K562 (cell line): ENCODE results near the gene ITPRIP. TPM values are rescaled to one million over a fixed set of nuclear protein-coding genes. Genes with fewer than 3 reads are reported as not detected.

ENCODE experiments used
- ATAC-seq: fragments of 200-7000 bp; cut with Tn5 transposase; 3 replicates; pipeline ENCODE4 v1.9.1; 2020; ENCODE audit warnings: moderate library complexity
- BruUV-seq: library from RNA; stranded (reverse); fragments of 400-500 nt; replicated peaks from 2 replicates; lab custom pipeline; 2021; lab: Mats Ljungman, UMichigan
- CTCF ChIA-PET: fragments of 300-600 bp; formaldehyde crosslinking; extraction: SDS; loops from one replicate; lab custom pipeline; 2021; ENCODE audit warnings: low intra/inter-chr PET ratio; lab: Yijun Ruan, JAX
- POLR2A ChIA-PET: fragments of 300-600, 350-650 bp; sonication (Branson Sonifier 250); formaldehyde crosslinking; extraction: SDS; loops from one replicate; lab custom pipeline; 2021; ENCODE audit warnings: antibody characterized with exemption, inconsistent platforms; lab: Yijun Ruan, JAX
- DNase-seq, 4 experiments: peaks; one replicate each; pipeline versions ENCODE4 v3.0.0 to v3.0.0-alpha.2; 2011 to 2018; ENCODE audit warnings: low spot score in 3 of 4, mixed read lengths in 3 of 4; ENCODE audit errors: extremely low read depth in 1 of 4
- FAIRE-seq: peaks from 2 replicates; lab custom pipeline; 2011; peaks lifted over from hg19 to GRCh38; lab: Jason Lieb, UNC
- H2AFZ ChIP-seq: 2 replicates; pipeline ENCODE4 v1.6.0; 2011; ENCODE audit warnings: low read depth, low read length, control low read depth, inconsistent platforms
- H3K27ac ChIP-seq: fragments of 200-600 bp; 3 replicates; pipeline ENCODE4 v1.8.0; 2011; ENCODE audit warnings: low read depth, mild to moderate bottlenecking, control low read depth, inconsistent platforms, low read length, moderate library complexity, mixed read lengths; ENCODE audit errors: extremely low read depth
- H3K27me3 ChIP-seq, 2 experiments: fragments of 300-600 bp in 1 of 2; 2 replicates in 1 of 2; 3 replicates in 1 of 2; pipeline versions ENCODE4 v1.6.0 to v1.8.0; 2011; ENCODE audit warnings: inconsistent platforms in 2 of 2, low read length in 2 of 2, mild to moderate bottlenecking in 1 of 2, mixed read lengths in 1 of 2, moderate library complexity in 1 of 2; ENCODE audit not compliant: control insufficient read depth in 2 of 2, insufficient read depth in 2 of 2
- H3K36me3 ChIP-seq: fragments of 300-600 bp; 3 replicates; pipeline ENCODE4 v1.8.0; 2011; ENCODE audit warnings: mild to moderate bottlenecking, low read length, inconsistent platforms; ENCODE audit not compliant: control insufficient read depth, insufficient read depth
- H3K4me1 ChIP-seq, 2 experiments: fragments of 200-600 bp in 1 of 2; replicated peaks in 1 of 2; 2 replicates in 1 of 2; 3 replicates in 1 of 2; pipeline versions ENCODE4 v1.5.1 to v1.8.0; 2011; ENCODE audit warnings: inconsistent platforms in 2 of 2, low read length in 2 of 2, mild to moderate bottlenecking in 1 of 2, mixed read lengths in 1 of 2, moderate library complexity in 1 of 2; ENCODE audit not compliant: control insufficient read depth in 2 of 2, insufficient read depth in 2 of 2
- H3K4me2 ChIP-seq: 2 replicates; pipeline ENCODE4 v1.6.1; 2011; ENCODE audit warnings: low read length, control low read depth, inconsistent platforms, mixed read lengths; ENCODE audit not compliant: insufficient read depth
- H3K4me3 ChIP-seq: fragments of 200-600 bp; sonication (generic), shearing (Covaris generic); 2 replicates; pipeline ENCODE4 v1.5.1; 2016; ENCODE audit warnings: control low read depth, inconsistent platforms
- H3K79me2 ChIP-seq: fragments of 200-600 bp; 3 replicates; pipeline ENCODE4 v1.8.0; 2011; ENCODE audit warnings: low read length, inconsistent platforms; ENCODE audit not compliant: control insufficient read depth, insufficient read depth
- H3K9ac ChIP-seq, 2 experiments: 2 replicates each; pipeline versions ENCODE4 v1.6.0 to v1.6.1; 2011; ENCODE audit warnings: low read depth in 2 of 2, low read length in 2 of 2, control low read depth in 1 of 2, inconsistent platforms in 1 of 2, mild to moderate bottlenecking in 1 of 2, mixed read lengths in 1 of 2; ENCODE audit not compliant: insufficient read depth in 1 of 2
- H3K9me1 ChIP-seq: one replicate; pipeline ENCODE4 v1.6.0; 2011; ENCODE audit warnings: inconsistent platforms, mild to moderate bottlenecking, low read length, moderate library complexity; ENCODE audit not compliant: control insufficient read depth, insufficient read depth
- H3K9me3 ChIP-seq: replicated peaks from 2 replicates; pipeline ENCODE4 v1.5.1; 2011; ENCODE audit warnings: low read depth, low read length, inconsistent platforms; ENCODE audit not compliant: control insufficient read depth, insufficient read depth
- H4K20me1 ChIP-seq: replicated peaks from 2 replicates; pipeline ENCODE4 v1.6.1; 2011; ENCODE audit warnings: low read length, inconsistent platforms, mixed read lengths; ENCODE audit not compliant: control insufficient read depth, insufficient read depth
- BRD4 ChIP-seq: fragments of 200-600 bp; sonication (generic); IDR thresholded peaks from 2 replicates; pipeline ENCODE4 v1.6.1; 2017; ENCODE audit warnings: inconsistent platforms
- COPS2 ChIP-seq: fragments of 450-650 bp; conservative IDR thresholded peaks from 2 replicates; pipeline ENCODE4 v1.6.1; 2016; ENCODE audit warnings: mild to moderate bottlenecking, moderate library complexity
- KDM4B ChIP-seq, 2 experiments: fragments of 450-650 bp in 1 of 2; sonication (generic) in 1 of 2; IDR thresholded peaks; 2 replicates each; pipeline ENCODE4 v1.6.1; 2016 to 2017; ENCODE audit warnings: borderline replicate concordance in 2 of 2, antibody characterized with exemption in 1 of 2, low read depth in 1 of 2, mild to moderate bottlenecking in 1 of 2
- KLF6 ChIP-seq: fragments of 250-450 bp; sonication (Bioruptor Pico); IDR thresholded peaks from 2 replicates; pipeline ENCODE4 v1.4.0; 2020; ENCODE audit warnings: mild to moderate bottlenecking, moderate library complexity, borderline replicate concordance
- MCM5 ChIP-seq: fragments of 450-650 bp; IDR thresholded peaks from 2 replicates; pipeline ENCODE4 v1.6.1; 2016; ENCODE audit warnings: low read depth
- POLR2A ChIP-seq: fragments of 450-650 bp; conservative IDR thresholded peaks from 2 replicates; pipeline ENCODE4 v1.6.1; 2016
- PURB ChIP-seq: sonication (generic); formaldehyde crosslinking; IDR thresholded peaks from 2 replicates; pipeline ENCODE4 v1.9.0; 2021; ENCODE audit warnings: low read depth, mild to moderate bottlenecking, missing genetic modification reagents
- SMAD2 ChIP-seq: fragments of 150-350 bp; IDR thresholded peaks from 2 replicates; pipeline ENCODE4 v1.6.1; 2014; ENCODE audit warnings: low read depth, mild to moderate bottlenecking, low read length
- STAT5B ChIP-seq: fragments of 250-450 bp; sonication (Bioruptor Pico); IDR thresholded peaks from 2 replicates; pipeline ENCODE4 v1.8.0; 2021; ENCODE audit warnings: mild to moderate bottlenecking, inconsistent platforms
- XRCC5 ChIP-seq: fragments of 200-400 bp; formaldehyde crosslinking; IDR thresholded peaks from 2 replicates; pipeline ENCODE4 v1.6.1; 2017; ENCODE audit warnings: low read depth, mild to moderate bottlenecking, low read length
- ZNF174 ChIP-seq: fragments of 250-450 bp; sonication (Bioruptor Pico); IDR thresholded peaks from 2 replicates; pipeline ENCODE4 v1.4.0; 2020; ENCODE audit warnings: mild to moderate bottlenecking
- ZZZ3 ChIP-seq: fragments of 450-650 bp; IDR thresholded peaks from 2 replicates; pipeline ENCODE4 v1.6.1; 2016; ENCODE audit warnings: antibody characterized with exemption, mild to moderate bottlenecking, moderate library complexity
- WGBS: fragments of 100-300 bp; shearing (Covaris generic); methylation state at CpG from one replicate; pipeline ENCODE4 v1.1.6; 2016; ENCODE audit warnings: low coverage, mixed read lengths; ENCODE audit not compliant: insufficient coverage; ENCODE audit errors: missing lambda C conversion rate; 5-methylcytosine and 5-hydroxymethylcytosine counted together
- in situ Hi-C: fragments of 300-500 bp; cut with MboI; formaldehyde crosslinking; loops from 4 replicates; pipeline ENCODE4 v1.15.0; 2018; ENCODE audit warnings: inconsistent platforms, mixed read lengths
- intact Hi-C: fragments of 100-400 bp; cut with micrococcal nuclease; formaldehyde crosslinking; loops from 2 replicates; pipeline ENCODE4 v1.14.2; 2022
- polyA plus RNA-seq, 8 experiments: library from polyadenylated mRNA; depleted of rRNA in 4 of 8; stranded (reverse) in 5 of 8; unstranded in 3 of 8; fragments of >200 nt; fragmentation: Nextera tagmentation in 2 of 8; fragmentation: Illumina TruSeq in 1 of 8; extraction: Ambion mirVana in 2 of 8; extraction: Trizol in 1 of 8; gene quantifications; 2 replicates each; pipeline versions ENCODE4 v1.2.1 to v1.2.3, GENCODE V29; 2011 to 2014; ENCODE audit warnings: inconsistent platforms in 1 of 8, missing spikeins in 1 of 8
- total RNA-seq, 7 experiments: library from RNA; depleted of rRNA in 6 of 7; stranded (reverse); fragments of >200 nt in 6 of 7; fragmentation: Illumina TruSeq in 2 of 7; extraction: Trizol in 2 of 7; gene quantifications; 2 replicates each; pipeline versions ENCODE4 v1.2.1 to v1.2.3, GENCODE V29; 2011 to 2021; ENCODE audit warnings: low replicate concordance in 1 of 7
- TF ChIP-seq, protein P1 (sequence below): sonication (generic); formaldehyde crosslinking; IDR thresholded peaks from 2 replicates; pipeline ENCODE4 v1.8.1; 2023; ENCODE audit warnings: mild to moderate bottlenecking, missing genetic modification reagents
- TF ChIP-seq, protein P2 (sequence below), 3 experiments: fragments of 200-800 bp in 1 of 3; fragments of 250-450 bp in 1 of 3; fragments of 450-650 bp in 1 of 3; sonication (Bioruptor Pico) in 1 of 3; sonication (Bioruptor generic) in 1 of 3; formaldehyde crosslinking in 1 of 3; IDR thresholded peaks; 2 replicates each; pipeline versions ENCODE4 v1.6.1 to v1.8.0; 2016 to 2022; ENCODE audit warnings: mild to moderate bottlenecking in 2 of 3, missing genetic modification characterization in 2 of 3, missing compliant biosample characterization in 1 of 3, moderate library complexity in 1 of 3
- TF ChIP-seq, protein P3 (sequence below), 2 experiments: fragments of 450-650 bp in 1 of 2; sonication (generic) in 1 of 2; formaldehyde crosslinking in 1 of 2; IDR thresholded peaks in 1 of 2; conservative IDR thresholded peaks in 1 of 2; 2 replicates each; pipeline versions ENCODE4 v1.6.1 to v1.8.1; 2016 to 2023; ENCODE audit warnings: mild to moderate bottlenecking in 2 of 2, moderate library complexity in 2 of 2, inconsistent platforms in 1 of 2, missing genetic modification reagents in 1 of 2

The ITPRIP gene
- total and polyA plus RNA-seq, 9 of the 15 experiments (the other 6 are each of a cell fraction or from before 2014, with no cell fraction given): 4.4 to 28.5 (median 10.9) TPM

DNA sequence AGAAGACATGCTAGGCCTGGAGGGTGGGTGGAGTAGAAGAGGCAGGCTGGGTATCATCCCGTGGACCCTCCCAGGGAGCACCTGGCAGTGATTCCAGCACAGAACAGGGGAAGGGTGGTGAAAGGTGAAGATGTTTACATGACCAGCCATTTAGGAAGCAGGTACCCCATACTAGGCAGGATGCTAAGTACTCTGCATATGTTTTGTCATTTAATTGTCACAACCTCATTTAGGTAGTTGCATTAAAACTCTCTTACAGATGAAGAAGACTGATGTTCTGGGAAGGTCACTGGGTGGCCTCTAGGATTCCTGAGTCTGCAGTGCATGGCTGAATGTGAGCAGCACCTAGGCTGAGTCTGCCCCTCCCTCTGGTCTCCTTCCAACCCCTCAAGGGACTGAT, 15.2 kb downstream of the ITPRIP start:
- Histone ChIP-seq H3K9me1 (peaks cover 24% of the 10 kb centered on the region), H3K4me2 (no peak overlapping the region), H3K27ac (no peak overlapping the region), H4K20me1 (peaks cover 76% of the 10 kb centered on the region), H3K79me2 (peaks cover 100% of the 10 kb centered on the region), H3K4me1 (peaks cover 3 to 19% of the 10 kb centered on the region in 2 experiments; a peak in 4 of 5 replicates), H3K27me3 (no peaks in the 10 kb centered on the region), H3K9ac (no peak overlapping the region; a peak in 1 of 4 replicates), H3K9me3 (no peaks in the 10 kb centered on the region), H3K4me3 (no peak overlapping the region), H2AFZ (no peak overlapping the region), H3K36me3 (peaks cover 66% of the 10 kb centered on the region; the same call in 2 of the 3 replicates)
- WGBS: 89% methylated on average over 1 of the region's 1 CpG
- ATAC-seq: no peak
- intact Hi-C loops: loop anchor here (1.0 kb wide), 1 partner anchor 14 kb away; no protein-coding TSS in a partner anchor
- in situ Hi-C loops: no loop called here
- no peak for FAIRE-seq
- POLR2A ChIA-PET: no interaction called here
- BruUV-seq: no TSS peak
- DNase-seq: no peak
- TF ChIP-seq STAT5B (CRISPR knock-in tag) (no peak), COPS2 (no peak), XRCC5 (no peak), KDM4B (IDR thresholded peaks at IDR 0.05; ENCODE audit: borderline replicate concordance in 2 of 2, low read depth in 1 of 2) (no peak), BRD4 (no peak), MCM5 (no peak), KLF6 (CRISPR knock-in tag) (no peak), PURB (CRISPR knock-in tag) (no peak), SMAD2 (no peak), POLR2A (no peak), ZNF174 (CRISPR knock-in tag) (no peak), ZZZ3 (no peak)
- TF ChIP-seq, protein P1, sequence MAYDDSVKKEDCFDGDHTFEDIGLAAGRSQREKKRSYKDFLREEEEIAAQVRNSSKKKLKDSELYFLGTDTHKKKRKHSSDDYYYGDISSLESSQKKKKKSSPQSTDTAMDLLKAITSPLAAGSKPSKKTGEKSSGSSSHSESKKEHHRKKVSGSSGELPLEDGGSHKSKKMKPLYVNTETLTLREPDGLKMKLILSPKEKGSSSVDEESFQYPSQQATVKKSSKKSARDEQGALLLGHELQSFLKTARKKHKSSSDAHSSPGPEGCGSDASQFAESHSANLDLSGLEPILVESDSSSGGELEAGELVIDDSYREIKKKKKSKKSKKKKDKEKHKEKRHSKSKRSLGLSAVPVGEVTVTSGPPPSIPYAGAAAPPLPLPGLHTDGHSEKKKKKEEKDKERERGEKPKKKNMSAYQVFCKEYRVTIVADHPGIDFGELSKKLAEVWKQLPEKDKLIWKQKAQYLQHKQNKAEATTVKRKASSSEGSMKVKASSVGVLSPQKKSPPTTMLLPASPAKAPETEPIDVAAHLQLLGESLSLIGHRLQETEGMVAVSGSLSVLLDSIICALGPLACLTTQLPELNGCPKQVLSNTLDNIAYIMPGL (CRISPR knock-in tag): no peak
- TF ChIP-seq, protein P2, sequence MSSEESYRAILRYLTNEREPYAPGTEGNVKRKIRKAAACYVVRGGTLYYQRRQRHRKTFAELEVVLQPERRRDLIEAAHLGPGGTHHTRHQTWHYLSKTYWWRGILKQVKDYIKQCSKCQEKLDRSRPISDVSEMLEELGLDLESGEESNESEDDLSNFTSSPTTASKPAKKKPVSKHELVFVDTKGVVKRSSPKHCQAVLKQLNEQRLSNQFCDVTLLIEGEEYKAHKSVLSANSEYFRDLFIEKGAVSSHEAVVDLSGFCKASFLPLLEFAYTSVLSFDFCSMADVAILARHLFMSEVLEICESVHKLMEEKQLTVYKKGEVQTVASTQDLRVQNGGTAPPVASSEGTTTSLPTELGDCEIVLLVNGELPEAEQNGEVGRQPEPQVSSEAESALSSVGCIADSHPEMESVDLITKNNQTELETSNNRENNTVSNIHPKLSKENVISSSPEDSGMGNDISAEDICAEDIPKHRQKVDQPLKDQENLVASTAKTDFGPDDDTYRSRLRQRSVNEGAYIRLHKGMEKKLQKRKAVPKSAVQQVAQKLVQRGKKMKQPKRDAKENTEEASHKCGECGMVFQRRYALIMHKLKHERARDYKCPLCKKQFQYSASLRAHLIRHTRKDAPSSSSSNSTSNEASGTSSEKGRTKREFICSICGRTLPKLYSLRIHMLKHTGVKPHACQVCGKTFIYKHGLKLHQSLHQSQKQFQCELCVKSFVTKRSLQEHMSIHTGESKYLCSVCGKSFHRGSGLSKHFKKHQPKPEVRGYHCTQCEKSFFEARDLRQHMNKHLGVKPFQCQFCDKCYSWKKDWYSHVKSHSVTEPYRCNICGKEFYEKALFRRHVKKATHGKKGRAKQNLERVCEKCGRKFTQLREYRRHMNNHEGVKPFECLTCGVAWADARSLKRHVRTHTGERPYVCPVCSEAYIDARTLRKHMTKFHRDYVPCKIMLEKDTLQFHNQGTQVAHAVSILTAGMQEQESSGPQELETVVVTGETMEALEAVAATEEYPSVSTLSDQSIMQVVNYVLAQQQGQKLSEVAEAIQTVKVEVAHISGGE (CRISPR knock-in tag; IDR thresholded peaks at IDR 0.05): no peak
- TF ChIP-seq, protein P3, sequence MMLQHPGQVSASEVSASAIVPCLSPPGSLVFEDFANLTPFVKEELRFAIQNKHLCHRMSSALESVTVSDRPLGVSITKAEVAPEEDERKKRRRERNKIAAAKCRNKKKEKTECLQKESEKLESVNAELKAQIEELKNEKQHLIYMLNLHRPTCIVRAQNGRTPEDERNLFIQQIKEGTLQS (IDR thresholded peaks at IDR 0.05): no peak
- TF ChIP-seq, protein P3 (CRISPR knock-in tag; conservative IDR thresholded peaks at IDR 0.05): no peak
- CTCF ChIA-PET: no interaction called here
